ENCODE data around the gene MASP1. TPM values are rescaled to one million over a fixed set of nuclear protein-coding genes. Genes with fewer than 3 reads are reported as not detected.

The MASP1 gene
- total RNA-seq, 1 experiment from 2014 or later = 1.0 TPM

- TF ChIP-seq CTCF (conservative IDR thresholded peaks at IDR 0.05) = no peak
- H2AK5ac ChIP-seq (ENCODE audit: insufficient read length, low read length) = no peak overlapping the region
- no peak overlapping the region for H2BK15ac ChIP-seq (ENCODE audit: low read depth, low read length)
- no peak overlapping the region for H3K14ac ChIP-seq (ENCODE audit: insufficient read depth, low read length)
- no peak overlapping the region for H2BK5ac ChIP-seq (ENCODE audit: insufficient read length, low read length)
- no peak overlapping the region for H2BK20ac ChIP-seq (ENCODE audit: low read depth, low read length, poor library complexity, severe bottlenecking)
- no peak overlapping the region for H3K4me2 ChIP-seq (ENCODE audit: insufficient read depth, insufficient read length, low read length)
- no peak overlapping the region for H3K23ac ChIP-seq (ENCODE audit: insufficient read length, low read depth, low read length)
- H3T11ph ChIP-seq (ENCODE audit: low read length) = no peak overlapping the region
- no peaks in the 10 kb centered on the region for H3K79me1 ChIP-seq (ENCODE audit: insufficient read depth, low read depth, low read length, poor library complexity, severe bottlenecking)
- Mint-ChIP-seq H3K4me1 (peaks cover 8% of the 10 kb centered on the region in 2 experiments), H3K4me3 (no peak overlapping the region), H3K27me3 (ENCODE audit: low read depth) (no peaks in the 10 kb centered on the region; the same call in 1 of the 2 replicates), H3K36me3 (ENCODE audit: insufficient read depth in 1 of 3, low read depth in 3 of 3) (peaks cover 1 to 21% (median 16%) of the 10 kb centered on the region in 3 experiments), H3K27ac (no peak overlapping the region), H3K9me3 (peaks cover 17 to 19% of the 10 kb centered on the region in 2 experiments)
- H3K23me2 ChIP-seq (ENCODE audit: insufficient read length, low read depth, low read length, poor library complexity, severe bottlenecking) = no peaks in the 10 kb centered on the region
- H3K27me3 ChIP-seq (ENCODE audit: insufficient read depth, low read length) = no peaks in the 10 kb centered on the region
- H4K8ac ChIP-seq (replicated peaks; ENCODE audit: insufficient read length, low read depth, low read length) = no peak overlapping the region
- H2BK12ac ChIP-seq (ENCODE audit: insufficient read length, low read depth, low read length) = no peak overlapping the region
- DNase-seq = no peak
- H3K18ac ChIP-seq (ENCODE audit: insufficient read length, low read depth, low read length) = no peak overlapping the region
- no peak overlapping the region for H4K5ac ChIP-seq (ENCODE audit: insufficient read length, low read depth, low read length)
- no peak overlapping the region for H3K27ac ChIP-seq (ENCODE audit: insufficient read length, low read depth, low read length)
- no peaks in the 10 kb centered on the region for H3K9me3 ChIP-seq (ENCODE audit: control insufficient read depth, low read depth, low read length)
- no peak overlapping the region for H3K4ac ChIP-seq (ENCODE audit: low read depth, low read length)
- H4K91ac ChIP-seq (ENCODE audit: insufficient read length, low read depth, low read length) = no peak overlapping the region
- no CpG with 5 or more reads among the region's 1 CpG for WGBS (ENCODE audit: extremely low coverage, insufficient read length, low lambda C conversion rate)
- no peaks in the 10 kb centered on the region for H3K79me2 ChIP-seq (ENCODE audit: insufficient read depth, low read length)
- no peaks in the 10 kb centered on the region for H4K20me1 ChIP-seq (ENCODE audit: control insufficient read depth, insufficient read depth, insufficient read length)
- no peak overlapping the region for H2BK120ac ChIP-seq (ENCODE audit: low read depth, low read length, poor library complexity, severe bottlenecking)
- no peak overlapping the region for H2AFZ ChIP-seq (ENCODE audit: low read length)
- H3K4me1 ChIP-seq (ENCODE audit: insufficient read depth, low read length) = peaks cover 2% of the 10 kb centered on the region
- no peak overlapping the region for H3K9ac ChIP-seq (ENCODE audit: extremely low read depth, insufficient read length, low read length)
- no peak overlapping the region for H3K56ac ChIP-seq (ENCODE audit: insufficient read length, low read depth, low read length)
These were observed 24.8 kb downstream of the MASP1 start for GRCh38 chr3:187266691-187267090.

All from H9 (cell line).